Stomach (tissue), 4 donors: ENCODE results near the gene ZNF74.

Experiments
- CTCF ChIP-seq, 7 experiments: fragments of 450-650 bp in 4 of 7; fragments of 200-600 bp in 3 of 7; sonication (generic) in 3 of 7; IDR thresholded peaks; one replicate each; pipeline ENCODE4 v1.5.1; 2016 to 2019; ENCODE audit warnings: antibody characterized with exemption in 7 of 7, control low read depth in 2 of 7, mild to moderate bottlenecking in 1 of 7
- POLR2A ChIP-seq, 4 donors: fragments of 450-650 bp; IDR thresholded peaks; one replicate each; pipeline ENCODE4 v1.6.1; 2016; ENCODE audit warnings: antibody characterized with exemption in 4 of 4, control low read depth in 2 of 4, mild to moderate bottlenecking in 1 of 4, moderate library complexity in 1 of 4
- POLR2AphosphoS5 ChIP-seq, 3 donors: sonication (generic); formaldehyde crosslinking; IDR thresholded peaks; one replicate each; pipeline ENCODE4 v1.6.1; 2016; ENCODE audit warnings: antibody characterized with exemption in 3 of 3

GRCh38 chr22:20439556-20439927, 45.6 kb downstream of the ZNF74 start:
- TF ChIP-seq POLR2A (IDR thresholded peaks at IDR 0.05) (no peak), POLR2AphosphoS5 (IDR thresholded peaks at IDR 0.05) (no peak), CTCF (IDR thresholded peaks at IDR 0.05) (no peak)
